Caco-2 (cell line): ENCODE results near the gene CNN3. TPM values are rescaled to one million over a fixed set of nuclear protein-coding genes. Genes with fewer than 3 reads are reported as not detected.
A peak's percentile ranks its signal among the peaks of the same experiment; 100 is the strongest.

Experiments
- BruUV-seq: library from RNA; stranded (reverse); fragments of 400-500 nt; replicated peaks from 2 replicates; lab custom pipeline; 2021; lab: Mats Ljungman, UMichigan
- CTCF ChIA-PET: fragments of 300-600 bp; sonication (Branson Sonifier 250); formaldehyde crosslinking; loops from one replicate; lab custom pipeline; 2022; ENCODE audit warnings: antibody characterized with exemption; lab: Charles Lee
- POLR2A ChIA-PET: fragments of 300-600 bp; sonication (Branson Sonifier 250); formaldehyde crosslinking; loops from one replicate; lab custom pipeline; 2022; ENCODE audit warnings: antibody characterized with exemption; lab: Charles Lee
- DNase-seq, 2 experiments: peaks; one replicate each; pipeline versions ENCODE4 v3.0.0 to v3.0.0-alpha.2; 2020 to 2022
- H3K27me3 ChIP-seq: replicated peaks from 2 replicates; pipeline ENCODE4 v1.6.0; 2011; ENCODE audit warnings: low read length; ENCODE audit not compliant: control insufficient read depth, insufficient read depth
- H3K36me3 ChIP-seq: 2 replicates; pipeline ENCODE4 v1.5.1; 2011; ENCODE audit warnings: low read length; ENCODE audit not compliant: control insufficient read depth, insufficient read depth
- H3K4me1 ChIP-seq: fragments of 250-450 bp; sonication (Bioruptor Pico); 2 replicates; pipeline ENCODE4 v1.5.1; 2020; ENCODE audit warnings: mild to moderate bottlenecking
- H3K4me3 ChIP-seq: 2 replicates; pipeline ENCODE4 v1.5.1; 2011; ENCODE audit warnings: low read depth, mild to moderate bottlenecking, control low read depth, low read length
- H3K9me3 ChIP-seq: fragments of 250-450 bp; sonication (Bioruptor Pico); 2 replicates; pipeline ENCODE4 v1.5.1; 2020; ENCODE audit warnings: mild to moderate bottlenecking, moderate library complexity
- H3K27ac Mint-ChIP-seq: one replicate; pipeline ENCODE4 v1.8.0; 2022; ENCODE audit warnings: mixed read lengths; ENCODE audit not compliant: unreplicated experiment
- H3K27me3 Mint-ChIP-seq: one replicate; pipeline ENCODE4 v1.8.0; 2022; ENCODE audit warnings: mixed read lengths; ENCODE audit not compliant: insufficient read depth, unreplicated experiment
- H3K36me3 Mint-ChIP-seq: one replicate; pipeline ENCODE4 v1.8.0; 2022; ENCODE audit warnings: mild to moderate bottlenecking, mixed read lengths; ENCODE audit not compliant: insufficient read depth, unreplicated experiment
- H3K4me1 Mint-ChIP-seq: one replicate; pipeline ENCODE4 v1.8.0; 2022; ENCODE audit warnings: low read depth, mixed read lengths; ENCODE audit not compliant: unreplicated experiment
- H3K4me3 Mint-ChIP-seq: one replicate; pipeline ENCODE4 v1.8.0; 2022; ENCODE audit warnings: mild to moderate bottlenecking, moderate library complexity, mixed read lengths; ENCODE audit not compliant: unreplicated experiment
- H3K9me3 Mint-ChIP-seq: one replicate; pipeline ENCODE4 v1.8.0; 2022; ENCODE audit warnings: mixed read lengths; ENCODE audit not compliant: unreplicated experiment
- intact Hi-C: fragments of 100-400 bp; cut with micrococcal nuclease; formaldehyde crosslinking; loops from one replicate; pipeline ENCODE4 v1.10.0; 2022; ENCODE audit not compliant: unreplicated experiment
- total RNA-seq: library from RNA; stranded (reverse); gene quantifications from 2 replicates; pipeline ENCODE4 v1.2.3, GENCODE V29; 2022
- TF ChIP-seq, protein P1 (sequence below), 2 experiments: fragments of 200-600 bp in 1 of 2; IDR thresholded peaks; 1 replicate in 1 of 2; 2 replicates in 1 of 2; pipeline versions ENCODE4 v1.5.1 to v1.8.0; 2011 to 2022; ENCODE audit warnings: antibody characterized with exemption in 1 of 2, control low read depth in 1 of 2, inconsistent platforms in 1 of 2, low read depth in 1 of 2, low read length in 1 of 2, mild to moderate bottlenecking in 1 of 2, moderate library complexity in 1 of 2; ENCODE audit not compliant: insufficient read depth in 1 of 2, severe bottlenecking in 1 of 2, unreplicated experiment in 1 of 2

CNN3 gene
- total RNA-seq, 1 experiment from 2014 or later = 329 TPM

DNA sequence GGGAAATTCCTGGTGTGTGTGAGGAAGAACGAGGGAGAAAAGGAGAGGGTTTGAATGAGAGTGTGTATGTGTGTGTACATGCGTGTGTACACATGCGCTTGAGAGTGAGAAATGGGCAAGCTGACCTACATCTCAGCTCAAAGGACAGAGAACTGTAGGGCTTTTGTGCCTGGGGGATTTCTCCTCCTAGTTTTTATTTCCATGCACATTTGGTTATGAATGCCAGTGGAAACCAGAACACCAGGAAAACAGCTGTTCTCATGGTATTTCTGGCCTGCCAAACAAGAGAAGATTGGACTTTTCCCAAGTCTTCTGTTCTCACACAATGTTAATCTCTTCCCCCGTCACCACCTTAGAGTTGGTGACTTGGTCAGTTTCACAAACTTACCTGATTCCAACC is 61.5 kb downstream of the CNN3 start:
- H3K27ac Mint-ChIP-seq = peak overlapping the region; percentile 76
- TF ChIP-seq, protein P1, sequence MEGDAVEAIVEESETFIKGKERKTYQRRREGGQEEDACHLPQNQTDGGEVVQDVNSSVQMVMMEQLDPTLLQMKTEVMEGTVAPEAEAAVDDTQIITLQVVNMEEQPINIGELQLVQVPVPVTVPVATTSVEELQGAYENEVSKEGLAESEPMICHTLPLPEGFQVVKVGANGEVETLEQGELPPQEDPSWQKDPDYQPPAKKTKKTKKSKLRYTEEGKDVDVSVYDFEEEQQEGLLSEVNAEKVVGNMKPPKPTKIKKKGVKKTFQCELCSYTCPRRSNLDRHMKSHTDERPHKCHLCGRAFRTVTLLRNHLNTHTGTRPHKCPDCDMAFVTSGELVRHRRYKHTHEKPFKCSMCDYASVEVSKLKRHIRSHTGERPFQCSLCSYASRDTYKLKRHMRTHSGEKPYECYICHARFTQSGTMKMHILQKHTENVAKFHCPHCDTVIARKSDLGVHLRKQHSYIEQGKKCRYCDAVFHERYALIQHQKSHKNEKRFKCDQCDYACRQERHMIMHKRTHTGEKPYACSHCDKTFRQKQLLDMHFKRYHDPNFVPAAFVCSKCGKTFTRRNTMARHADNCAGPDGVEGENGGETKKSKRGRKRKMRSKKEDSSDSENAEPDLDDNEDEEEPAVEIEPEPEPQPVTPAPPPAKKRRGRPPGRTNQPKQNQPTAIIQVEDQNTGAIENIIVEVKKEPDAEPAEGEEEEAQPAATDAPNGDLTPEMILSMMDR (IDR thresholded peaks at IDR 0.05; ENCODE audit: insufficient read depth in 1 of 2, low read depth in 1 of 2, low read length in 1 of 2, severe bottlenecking in 1 of 2, unreplicated experiment in 1 of 2) = no peak
- POLR2A ChIA-PET = interaction anchor here (0.5 kb wide), 1 partner anchor 211 kb away, joined by 7 read pairs; no protein-coding TSS in a partner anchor
- H3K4me1 Mint-ChIP-seq = peaks cover 38% of the 10 kb centered on the region
- Histone ChIP-seq H3K4me3 (no peak overlapping the region), H3K27me3 (no peaks in the 10 kb centered on the region), H3K4me1 (peaks cover 41% of the 10 kb centered on the region), H3K36me3 (no peaks in the 10 kb centered on the region), H3K9me3 (no peaks in the 10 kb centered on the region)
- no TSS peak for BruUV-seq
- DNase-seq = no peak
- H3K4me3 Mint-ChIP-seq = peak overlapping the region; percentile 57
- CTCF ChIA-PET = interaction anchor here (0.5 to 1.4 kb wide), 2 partner anchors 11 to 58 kb away, joined by 3 to 6 read pairs; no protein-coding TSS in a partner anchor
- peaks cover 14% of the 10 kb centered on the region for H3K36me3 Mint-ChIP-seq
- H3K9me3 Mint-ChIP-seq = no peaks in the 10 kb centered on the region
- intact Hi-C loops = loop anchor here (2.0 kb wide), 1 partner anchor 19 kb away; no protein-coding TSS in a partner anchor
- H3K27me3 Mint-ChIP-seq = no peaks in the 10 kb centered on the region

DNA sequence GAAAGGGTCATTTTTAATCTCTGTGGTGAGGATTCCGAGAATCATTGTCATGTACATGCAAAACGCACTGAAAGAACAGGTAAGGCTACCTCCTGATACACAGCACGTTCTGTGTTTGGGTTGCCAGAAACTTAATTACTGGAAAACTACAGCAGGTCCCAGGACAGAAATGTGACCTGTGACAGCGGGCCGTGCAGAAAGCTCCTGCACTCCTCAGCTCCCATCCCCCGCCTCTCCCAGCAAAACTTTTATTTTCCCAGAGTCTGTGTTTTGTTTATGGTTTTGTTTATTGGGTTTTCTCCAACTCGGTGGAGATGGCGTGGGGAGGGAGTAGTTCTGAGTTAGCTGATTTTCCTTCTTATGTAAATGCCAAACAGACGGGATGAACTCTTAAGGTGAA is 62.1 kb downstream of the CNN3 start:
- DNase-seq = peak in 1 of 2 experiments; percentile 12
- no TSS peak for BruUV-seq
- Mint-ChIP-seq H3K27ac (peak overlapping the region; percentile 76), H3K4me3 (peak overlapping the region; percentile 57), H3K4me1 (peaks cover 43% of the 10 kb centered on the region), H3K27me3 (no peaks in the 10 kb centered on the region), H3K36me3 (peaks cover 14% of the 10 kb centered on the region), H3K9me3 (no peaks in the 10 kb centered on the region)
- Histone ChIP-seq H3K4me3 (no peak overlapping the region), H3K9me3 (no peaks in the 10 kb centered on the region), H3K27me3 (no peaks in the 10 kb centered on the region), H3K4me1 (peaks cover 41% of the 10 kb centered on the region), H3K36me3 (no peaks in the 10 kb centered on the region)
- ChIA-PET CTCF (interaction anchor here (1.4 kb wide), 1 partner anchor 10 kb away, joined by 6 read pairs; no protein-coding TSS in a partner anchor), POLR2A (interaction anchor here (1.3 kb wide), 1 partner anchor 11 kb away, joined by 5 read pairs; no protein-coding TSS in a partner anchor)
- TF ChIP-seq, protein P1 (IDR thresholded peaks at IDR 0.05; ENCODE audit: insufficient read depth in 1 of 2, low read depth in 1 of 2, low read length in 1 of 2, severe bottlenecking in 1 of 2, unreplicated experiment in 1 of 2) = no peak
- intact Hi-C loops = loop anchor here (2.0 to 5.0 kb wide), 2 partner anchors 20 to 62 kb away; partner anchors contain the start of gene CNN3

DNA sequence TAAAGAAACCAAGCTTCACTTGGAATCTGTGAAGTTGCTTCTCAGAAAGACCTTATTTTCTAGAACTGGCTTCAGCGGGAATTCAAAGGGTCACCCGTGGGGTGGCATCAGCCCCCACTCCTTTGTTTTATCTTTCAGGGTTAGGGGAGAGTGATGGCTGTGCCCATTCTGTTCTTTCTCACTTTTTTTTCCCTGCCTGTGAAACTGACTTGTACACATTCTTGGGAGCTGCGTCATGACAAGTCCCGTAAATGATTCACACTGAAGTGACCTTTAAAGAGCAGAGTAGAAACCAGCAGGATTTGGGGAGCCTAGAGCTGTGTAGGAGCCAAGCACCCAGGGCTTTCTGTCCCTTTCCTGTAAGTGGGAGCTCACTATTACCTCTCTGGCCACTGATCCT is 63.0 kb downstream of the CNN3 start:
- Mint-ChIP-seq H3K27me3 (no peaks in the 10 kb centered on the region), H3K4me1 (peaks cover 43% of the 10 kb centered on the region), H3K9me3 (no peaks in the 10 kb centered on the region), H3K4me3 (peak overlapping the region; percentile 64), H3K27ac (peak overlapping the region; percentile 76), H3K36me3 (peaks cover 14% of the 10 kb centered on the region)
- Histone ChIP-seq H3K27me3 (no peaks in the 10 kb centered on the region), H3K4me3 (no peak overlapping the region), H3K36me3 (no peaks in the 10 kb centered on the region), H3K4me1 (peaks cover 41% of the 10 kb centered on the region), H3K9me3 (no peaks in the 10 kb centered on the region)
- no TSS peak for BruUV-seq
- ChIA-PET CTCF (interaction anchor here (1.7 to 2.3 kb wide), 2 partner anchors 10 to 179 kb away, joined by 4 to 10 read pairs; no protein-coding TSS in a partner anchor), POLR2A (interaction anchor here (1.3 kb wide), 1 partner anchor 10 kb away, joined by 5 read pairs; no protein-coding TSS in a partner anchor)
- TF ChIP-seq, protein P1 (IDR thresholded peaks at IDR 0.05; ENCODE audit: insufficient read depth in 1 of 2, low read depth in 1 of 2, low read length in 1 of 2, severe bottlenecking in 1 of 2, unreplicated experiment in 1 of 2) = no peak
- DNase-seq = peak; percentile 52 to 55
- intact Hi-C loops = loop anchor here (2.0 to 5.0 kb wide), 2 partner anchors 21 to 63 kb away; partner anchors contain the start of gene CNN3
